Right renal cortex interstitium (tissue), 3 donors: ENCODE measurements around the gene ADGRE3. TPM values are rescaled to one million over a fixed set of nuclear protein-coding genes. Genes with fewer than 3 reads are reported as not detected.
"Not testable (repeated sequence)": the region's sequence is repeated elsewhere in the genome, so short reads cannot be mapped to it uniquely, and the experiment has no call there.

Experiments used
- DNase-seq, 3 donors: peaks; one replicate each; pipeline ENCODE4 v3.0.0-alpha.2; 2013; ENCODE audit warnings: low read depth in 3 of 3, low spot score in 2 of 3
- polyA plus RNA-seq, 3 donors: library from polyadenylated mRNA; unstranded; fragments of 120-200 nt; gene quantifications; one replicate each; pipeline ENCODE4 v1.2.1, GENCODE V29; 2013; ENCODE audit not compliant: insufficient read length in 3 of 3

Gene ADGRE3
- polyA plus RNA-seq, 3 donors: 0.11 to 0.20 TPM; not detected in 1

GRCh38 chr19:14611051-14611450 is 63.6 kb downstream of the ADGRE3 start:
- DNase-seq: no peak

GRCh38 chr19:14606627-14607026 is 68.0 kb downstream of the ADGRE3 start:
- DNase-seq: no peak

GRCh38 chr19:14603990-14604387 is 70.7 kb downstream of the ADGRE3 start:
- DNase-seq: no peak

DNA sequence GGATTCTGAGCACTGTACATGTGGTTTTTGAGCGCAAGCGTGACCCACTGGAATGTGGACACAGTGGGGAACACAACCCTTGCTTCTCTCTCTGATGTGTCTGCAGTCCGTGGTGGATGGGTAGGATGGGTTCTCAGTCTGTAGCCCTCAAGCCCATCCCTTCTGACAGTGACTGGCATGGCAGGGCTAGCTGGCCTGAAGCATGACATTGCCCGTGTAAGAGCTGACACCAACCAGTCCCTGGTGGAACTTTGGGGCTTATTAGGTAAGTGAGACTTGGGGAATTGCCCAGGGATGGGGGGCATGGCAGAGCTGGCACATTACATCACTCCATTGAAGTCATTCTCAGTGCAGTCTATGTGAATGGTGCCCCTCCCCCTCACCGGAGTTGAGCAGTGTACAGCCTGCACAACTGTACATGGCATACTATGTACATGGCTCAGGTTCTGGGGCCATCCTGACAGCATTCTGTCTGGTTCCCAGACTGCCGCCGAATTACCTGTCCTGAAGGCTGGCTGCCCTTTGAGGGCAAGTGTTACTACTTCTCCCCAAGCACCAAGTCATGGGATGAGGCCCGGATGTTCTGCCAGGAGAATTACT is 75.0 kb downstream of the ADGRE3 start:
- DNase-seq: no peak

GRCh38 chr19:14595558-14595957 is 79.1 kb downstream of the ADGRE3 start:
- no peak for DNase-seq

DNA sequence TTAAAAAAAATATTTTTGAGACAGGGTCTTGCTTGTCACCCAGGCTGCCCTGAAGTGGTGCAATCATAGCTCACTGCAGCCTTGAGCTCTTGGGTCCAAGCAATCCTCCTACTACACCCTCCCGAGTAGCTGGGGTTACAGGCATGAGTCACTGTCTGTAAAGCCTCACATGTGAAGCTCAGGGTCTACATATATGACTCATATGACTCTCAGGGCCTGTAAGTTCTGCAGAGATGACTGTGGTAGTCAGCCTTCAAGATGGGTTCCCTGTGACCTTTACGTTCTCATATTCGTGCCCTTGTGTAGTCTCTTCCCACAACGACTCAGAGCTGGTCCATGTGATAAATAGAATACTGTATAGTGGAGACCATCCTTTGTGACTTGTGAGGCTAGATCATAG is 85.2 kb downstream of the ADGRE3 start:
- not testable (repeated sequence) for DNase-seq

DNA sequence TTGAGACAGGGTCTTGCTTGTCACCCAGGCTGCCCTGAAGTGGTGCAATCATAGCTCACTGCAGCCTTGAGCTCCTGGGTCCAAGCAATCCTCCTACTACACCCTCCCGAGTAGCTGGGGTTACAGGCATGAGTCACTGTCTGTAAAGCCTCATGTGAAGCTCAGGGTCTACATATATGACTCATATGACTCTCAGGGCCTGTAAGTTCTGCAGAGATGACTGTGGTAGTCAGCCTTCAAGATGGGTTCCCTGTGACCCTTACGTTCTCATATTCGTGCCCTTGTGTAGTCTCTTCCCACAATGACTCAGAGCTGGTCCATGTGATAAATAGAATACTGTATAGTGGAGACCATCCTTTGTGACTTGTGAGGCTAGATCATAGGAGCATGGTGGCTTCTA is 89.5 kb downstream of the ADGRE3 start:
- not testable (repeated sequence) for DNase-seq

DNA sequence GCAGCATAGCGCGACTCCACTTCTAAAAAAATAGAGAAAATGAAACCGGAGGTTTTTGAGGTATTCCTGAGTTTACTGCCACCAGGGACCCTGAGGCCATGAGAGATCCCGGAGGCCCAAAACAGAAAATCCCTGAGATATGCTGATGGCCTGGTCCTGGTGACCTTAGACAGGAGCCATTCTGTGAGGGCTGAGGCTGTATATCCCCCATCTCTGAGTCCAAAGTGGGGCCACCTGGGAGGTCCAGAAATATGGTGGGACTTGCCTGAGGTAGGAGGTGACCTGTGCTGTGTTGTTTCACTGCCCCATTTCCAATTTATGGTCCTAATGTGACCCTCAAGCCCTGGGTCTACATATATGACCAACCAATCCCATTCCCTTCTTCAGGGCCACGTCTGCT is 90.3 kb downstream of the ADGRE3 start:
- not testable (repeated sequence) for DNase-seq

- DNase-seq: no peak
These were observed 91.7 kb downstream of the ADGRE3 start, which contains the start of gene CLEC17A for GRCh38 chr19:14582894-14583340. Gene CLEC17A, plus strand, starts transcription at chr19:14583084. Its CDS starts 77 bp downstream, at chr19:14583161.

DNA sequence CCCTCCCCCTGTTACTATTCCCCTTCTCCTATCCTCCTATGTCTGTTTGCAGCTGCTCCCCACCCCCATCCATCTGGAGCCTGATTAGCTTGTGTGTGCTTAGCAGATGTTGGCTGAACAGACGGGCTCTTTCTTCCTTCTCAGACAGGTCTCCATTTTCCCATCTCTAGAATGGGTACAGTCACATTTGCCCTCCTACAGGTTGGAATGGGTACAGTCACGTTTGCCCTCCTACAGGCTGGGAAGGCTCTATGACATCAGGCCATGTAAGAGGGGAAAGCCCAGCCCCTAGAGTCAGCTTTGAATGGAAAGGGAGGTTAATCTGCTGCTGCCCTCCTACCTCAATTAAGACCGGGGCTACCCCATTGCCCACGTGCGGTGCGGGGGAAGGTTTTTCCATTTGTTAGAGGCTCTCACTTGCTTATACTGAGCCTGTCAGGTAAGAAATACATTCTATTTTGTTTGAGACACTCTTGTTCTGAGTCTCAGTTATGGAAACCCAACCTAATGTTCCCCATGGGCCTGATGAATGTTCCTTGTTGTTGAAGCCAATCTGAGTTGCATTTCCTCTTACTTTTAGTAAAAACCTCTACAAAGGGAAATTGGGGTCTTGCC is 93.9 kb downstream of the ADGRE3 start:
- no peak for DNase-seq

GRCh38 chr19:14577885-14578427 is 96.7 kb downstream of the ADGRE3 start:
- DNase-seq: no peak

- no peak for DNase-seq
These were observed 97.4 kb downstream of the ADGRE3 start for GRCh38 chr19:14577264-14577663.

DNA sequence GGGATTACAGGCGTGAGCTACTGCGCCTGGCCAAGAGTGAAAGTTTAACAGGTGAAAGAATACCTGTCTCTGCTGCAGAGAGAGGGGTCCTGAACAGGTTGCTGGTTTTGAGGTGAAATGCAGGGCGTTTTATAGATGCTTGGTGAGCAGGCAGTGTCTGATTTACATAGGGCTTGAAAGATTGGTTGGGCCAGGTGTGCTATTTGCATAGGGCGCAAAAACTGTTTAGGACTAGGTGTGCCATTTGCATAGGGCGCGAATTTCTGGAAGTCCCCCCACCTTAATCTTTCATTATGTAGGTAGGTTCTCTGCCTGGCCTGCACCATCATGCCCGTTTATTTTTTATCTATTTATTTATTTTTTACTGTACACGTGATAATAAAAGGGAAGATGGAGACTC is 98.3 kb downstream of the ADGRE3 start:
- DNase-seq: no peak

DNA sequence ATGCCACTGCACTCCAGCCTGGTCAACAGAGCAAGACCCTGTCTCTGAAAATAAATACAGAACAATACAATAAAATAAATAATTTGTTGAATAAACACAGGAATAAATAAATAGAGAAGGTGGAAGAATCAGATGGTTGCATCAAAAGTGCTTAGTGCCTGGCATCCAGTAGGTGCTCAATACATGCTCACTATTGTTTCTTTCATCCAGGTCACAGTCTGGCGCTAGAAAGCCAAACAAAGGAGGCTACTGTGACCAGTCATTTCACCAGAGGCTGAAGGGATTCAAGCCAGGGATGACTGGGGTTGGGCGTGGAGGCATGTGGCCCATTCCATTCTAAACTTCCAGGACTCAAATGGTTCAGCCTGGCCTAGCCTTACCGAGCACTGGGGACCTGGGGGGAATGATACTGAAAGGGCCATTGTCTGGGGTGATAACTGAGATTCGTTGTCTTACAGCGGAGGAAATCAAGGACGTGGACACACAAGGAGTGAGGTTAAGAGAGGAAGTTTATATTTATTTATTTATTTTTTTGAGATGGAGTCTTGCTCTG is 99.1 kb downstream of the ADGRE3 start:
- DNase-seq: no peak

- peak; percentile 74 to 83 (median 78) for DNase-seq
These were observed 102.8 kb downstream of the ADGRE3 start, which contains the start of gene NDUFB7 for GRCh38 chr19:14571695-14572490. Gene NDUFB7, minus strand, starts transcription at chr19:14572066. Its CDS starts 66 bp downstream, at chr19:14572000.

DNA sequence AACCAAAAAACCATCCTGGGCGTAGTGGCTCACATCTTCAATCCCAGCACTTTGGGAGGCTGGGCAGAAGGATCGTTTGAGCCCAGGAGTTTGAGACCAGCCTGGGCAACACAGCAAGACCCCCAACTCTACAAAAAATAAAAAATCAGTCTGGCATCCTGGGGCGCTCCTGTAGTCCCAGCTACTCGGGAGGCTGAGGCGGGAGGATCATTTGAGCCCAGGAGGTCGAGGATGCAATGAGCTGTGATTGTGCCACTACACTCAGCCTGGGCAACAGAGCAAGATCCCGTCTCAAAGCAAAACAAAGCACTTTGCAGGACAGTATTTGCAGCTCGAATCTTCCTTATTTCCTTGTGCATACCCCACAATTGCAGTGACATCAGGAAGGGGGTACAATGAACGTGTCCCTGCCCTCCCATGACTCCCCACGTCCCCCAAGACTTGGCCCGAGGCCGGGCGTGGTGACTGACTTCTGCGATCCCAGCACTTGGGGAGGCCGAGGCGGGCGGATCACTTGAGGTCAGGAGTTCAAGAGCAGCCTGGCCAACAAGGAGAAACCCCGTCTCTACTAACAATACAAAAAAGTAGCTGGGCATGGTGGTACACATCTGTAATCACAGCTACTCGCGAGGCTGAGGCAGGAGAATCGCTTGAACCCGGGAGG is 103.6 kb downstream of the ADGRE3 start:
- no peak for DNase-seq
